Activated CD8-positive, alpha-beta memory T cell treated with anti-CD3 and anti-CD28 coated beads, Interleukin-2, amount 50 U/mL, for 24 hours (primary cell): ENCODE results near the gene NOXA1.

Experiments used
- DNase-seq: peaks from one replicate; pipeline ENCODE4 v3.0.0-alpha.2; 2020; ENCODE audit errors: extremely low read depth

NOXA1 gene

DNA sequence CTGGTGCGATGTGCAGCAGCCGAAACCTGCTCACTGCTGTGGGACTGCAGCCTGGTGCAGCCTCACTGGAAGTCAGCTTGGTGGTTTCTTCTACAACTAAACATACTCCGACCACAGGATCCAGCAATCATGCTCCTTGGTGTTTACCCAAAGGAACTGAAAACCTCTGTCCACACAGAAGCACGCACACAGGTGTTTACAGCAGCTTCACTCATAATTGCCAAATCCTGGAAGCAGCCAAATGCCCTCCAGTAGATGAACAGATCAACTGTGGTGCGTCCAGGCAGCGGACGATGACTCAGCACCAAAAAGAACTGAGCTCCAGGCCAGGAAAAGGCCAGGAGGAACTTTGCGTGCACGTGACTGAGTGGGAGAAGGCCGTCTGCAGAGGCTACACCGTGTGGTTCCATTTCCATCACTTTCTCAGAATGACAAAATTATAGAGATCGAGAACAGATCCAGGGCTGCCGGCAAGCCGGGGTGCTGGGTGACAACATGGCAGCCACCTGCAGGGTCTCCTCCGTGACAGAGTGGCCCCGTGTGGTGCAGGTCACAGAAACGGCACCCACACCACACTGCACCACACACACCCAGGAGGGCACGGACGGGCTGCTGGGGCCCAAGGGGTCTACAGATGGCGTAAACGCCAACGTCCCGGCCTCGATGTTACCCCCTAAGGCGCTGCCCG is 59.0 kb downstream of the NOXA1 start:
- no peak for DNase-seq
